ENCODE data around the gene ADORA3. TPM values are rescaled to one million over a fixed set of nuclear protein-coding genes. Genes with fewer than 3 reads are reported as not detected.

ADORA3 gene
- total RNA-seq, 4 donors from 2014 or later = 4.9 to 13.3 (median 5.1) TPM

- Histone ChIP-seq H3K4me1 (peaks cover 0 to 11% (median 8%) of the 10 kb centered on the region in 4 donors), H3K4me3 (no peak overlapping the region), H3K27me3 (no peaks in the 10 kb centered on the region), H3K27ac (replicated peaks in 1 of 4) (no peak overlapping the region), H3K36me3 (peaks cover 27 to 81% (median 53%) of the 10 kb centered on the region in 4 donors), H3K9me3 (no peaks in the 10 kb centered on the region)
- TF ChIP-seq EP300 (IDR thresholded peaks at IDR 0.05) (no peak), POLR2A (IDR thresholded peaks at IDR 0.05; ENCODE audit: low read depth) (no peak), CTCF (IDR thresholded peaks at IDR 0.05) (no peak), POLR2AphosphoS5 (IDR thresholded peaks at IDR 0.05) (no peak)
- intact Hi-C loops (cut with DNase I) = no loop called here
- DNase-seq (ENCODE audit: extremely low spot score) = no peak
- 99% methylated on average over 2 of the region's 2 CpGs for WGBS
These were observed 37.7 kb downstream of the ADORA3 start for GRCh38 chr1:111465754-111466153.

- DNase-seq (ENCODE audit: extremely low spot score) = no peak
- 59% methylated on average over 4 of the region's 4 CpGs for WGBS
These were observed 40.3 kb downstream of the ADORA3 start for GRCh38 chr1:111463029-111463683.

GRCh38 chr1:111462370-111463028 lies 40.9 kb downstream of the ADORA3 start:
- intact Hi-C loops (cut with DNase I) = no loop called here
- Histone ChIP-seq H3K4me3 (no peak overlapping the region), H3K9me3 (no peaks in the 10 kb centered on the region), H3K36me3 (peaks cover 43 to 79% (median 51%) of the 10 kb centered on the region in 4 donors), H3K27ac (replicated peaks in 1 of 4) (peak overlapping the region in 3 of 4 donors; percentile 15 to 31 (median 21)), H3K27me3 (no peaks in the 10 kb centered on the region), H3K4me1 (peaks cover 0 to 11% (median 8%) of the 10 kb centered on the region in 4 donors)
- 67% methylated on average over 4 of the region's 4 CpGs for WGBS
- TF ChIP-seq POLR2AphosphoS5 (IDR thresholded peaks at IDR 0.05) (no peak), POLR2A (IDR thresholded peaks at IDR 0.05; ENCODE audit: low read depth) (no peak), EP300 (IDR thresholded peaks at IDR 0.05) (no peak), CTCF (IDR thresholded peaks at IDR 0.05) (no peak)
- no peak for DNase-seq (ENCODE audit: extremely low spot score)

More at GRCh38 chr1:111463029-111463683, 40.3 kb downstream of the ADORA3 start:
- H3K27ac ChIP-seq (replicated peaks in 1 of 4) = peak overlapping the region in 3 of 4 donors; percentile 15 to 31 (median 21)
- peaks cover 43 to 79% (median 50%) of the 10 kb centered on the region in 4 donors for H3K36me3 ChIP-seq
- TF ChIP-seq CTCF (IDR thresholded peaks at IDR 0.05) (no peak), POLR2AphosphoS5 (IDR thresholded peaks at IDR 0.05) (no peak), POLR2A (IDR thresholded peaks at IDR 0.05; ENCODE audit: low read depth) (no peak), EP300 (IDR thresholded peaks at IDR 0.05) (no peak)
- H3K4me1 ChIP-seq = peaks cover 0 to 11% (median 8%) of the 10 kb centered on the region in 4 donors
- H3K27me3 ChIP-seq = no peaks in the 10 kb centered on the region
- intact Hi-C loops (cut with DNase I) = no loop called here
- H3K9me3 ChIP-seq = no peaks in the 10 kb centered on the region
- no peak overlapping the region for H3K4me3 ChIP-seq

GRCh38 chr1:111461765-111462164 lies 41.7 kb downstream of the ADORA3 start:
- Histone ChIP-seq H3K27me3 (no peaks in the 10 kb centered on the region), H3K36me3 (peaks cover 45 to 81% (median 55%) of the 10 kb centered on the region in 4 donors), H3K9me3 (no peaks in the 10 kb centered on the region), H3K4me3 (no peak overlapping the region), H3K27ac (replicated peaks in 1 of 4) (no peak overlapping the region), H3K4me1 (peaks cover 0 to 11% (median 8%) of the 10 kb centered on the region in 4 donors)
- no peak for TF ChIP-seq POLR2AphosphoS5 (IDR thresholded peaks at IDR 0.05)
- 94% methylated on average over 6 of the region's 6 CpGs for WGBS
- no peak for DNase-seq (ENCODE audit: extremely low spot score)
- intact Hi-C loops (cut with DNase I) = no loop called here

GRCh38 chr1:111455642-111456031 lies 47.8 kb downstream of the ADORA3 start:
- intact Hi-C loops (cut with DNase I) = no loop called here
- no peak overlapping the region for H3K4me3 ChIP-seq
- H3K27me3 ChIP-seq = no peaks in the 10 kb centered on the region
- DNase-seq (ENCODE audit: extremely low spot score) = no peak
- WGBS = 77% methylated on average over 3 of the region's 3 CpGs
- peaks cover 34 to 49% (median 47%) of the 10 kb centered on the region in 4 donors for H3K4me1 ChIP-seq
- TF ChIP-seq POLR2A (IDR thresholded peaks at IDR 0.05; ENCODE audit: low read depth) = no peak
- TF ChIP-seq EP300 (IDR thresholded peaks at IDR 0.05) = no peak
- TF ChIP-seq CTCF (IDR thresholded peaks at IDR 0.05) = no peak
- TF ChIP-seq POLR2AphosphoS5 (IDR thresholded peaks at IDR 0.05) = no peak
- H3K9me3 ChIP-seq = no peaks in the 10 kb centered on the region
- no peak overlapping the region for H3K27ac ChIP-seq (replicated peaks in 1 of 4)
- H3K36me3 ChIP-seq = peaks cover 31 to 69% (median 60%) of the 10 kb centered on the region in 4 donors
